HFF-Myc (cell line): ENCODE data around the gene PPP2R5D.

Experiments used
- DNase-seq: peaks from one replicate; pipeline ENCODE4 v3.0.0-alpha.2; 2011; ENCODE audit warnings: low read depth; ENCODE audit errors: extremely low read depth
- H3K4me3 ChIP-seq: replicated peaks from 2 replicates; pipeline ENCODE4 v1.5.1; 2011; ENCODE audit warnings: low read depth, mild to moderate bottlenecking, control low read depth, low read length
- CTCF ChIP-seq: IDR thresholded peaks from 2 replicates; pipeline ENCODE4 v1.5.1; 2012; ENCODE audit warnings: mild to moderate bottlenecking, low read depth, low read length, control low read depth; ENCODE audit errors: missing control alignments

PPP2R5D gene

GRCh38 chr6:42978839-42979522 is 5.4 kb upstream of the PPP2R5D start, which contains the start of gene PEX6:
Gene PEX6, minus strand, starts transcription at chr6:42979181. Its CDS starts 31 bp downstream, at chr6:42979150.
- DNase-seq = peak; percentile 47
- no peak for TF ChIP-seq CTCF
- H3K4me3 ChIP-seq = peak within 1 kb of the TSS; percentile 76

- peak overlapping the region; percentile 76 for H3K4me3 ChIP-seq
- no peak for TF ChIP-seq CTCF
- DNase-seq = peak; percentile 52
These were observed 4.7 kb upstream of the PPP2R5D start for GRCh38 chr6:42979523-42980177.

- DNase-seq = no peak
- no peak overlapping the region for H3K4me3 ChIP-seq
- TF ChIP-seq CTCF = no peak
These were observed 2.5 kb upstream of the PPP2R5D start for GRCh38 chr6:42981836-42982235.

- DNase-seq = no peak
- H3K4me3 ChIP-seq = peak overlapping the region; percentile 73
- no peak for TF ChIP-seq CTCF
These were observed 630 bp downstream of the PPP2R5D start for GRCh38 chr6:42984924-42985475.

GRCh38 chr6:42987533-42988451 is 3.4 kb downstream of the PPP2R5D start:
- TF ChIP-seq CTCF = no peak
- no peak overlapping the region for H3K4me3 ChIP-seq
- DNase-seq = no peak

- H3K4me3 ChIP-seq = no peak overlapping the region
- no peak for TF ChIP-seq CTCF
These were observed 4.2 kb downstream of the PPP2R5D start for GRCh38 chr6:42988486-42989020.

More at GRCh38 chr6:42988486-42989020, 4.2 kb downstream of the PPP2R5D start:
- no peak for DNase-seq
